ENCODE results near the gene GRID2IP. TPM values are rescaled to one million over a fixed set of nuclear protein-coding genes. Genes with fewer than 3 reads are reported as not detected.

Gene GRID2IP
- total and polyA plus RNA-seq, 10 of the 15 experiments (the other 5 are each of a cell fraction or from before 2014, with no cell fraction given), result not detected

DNA sequence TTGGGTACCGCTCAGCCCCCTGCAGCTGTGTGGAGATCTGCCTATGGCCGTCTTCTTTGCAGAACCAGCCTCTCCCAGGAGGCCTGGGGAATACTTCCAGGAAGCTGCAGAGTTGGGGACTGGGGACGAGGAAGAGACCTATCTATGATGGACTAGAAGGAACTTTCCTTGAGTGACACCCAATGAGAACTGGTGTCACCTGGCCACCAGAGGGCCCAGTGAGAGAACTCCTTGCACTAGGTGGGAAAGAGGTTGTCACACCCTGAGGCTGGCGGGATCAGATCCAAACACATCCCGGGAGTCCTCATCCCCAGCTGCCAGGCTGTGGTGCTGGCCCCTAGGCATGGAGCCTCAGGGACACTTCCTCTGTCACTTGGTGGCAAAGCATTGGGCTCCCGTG lies 4.9 kb upstream of the GRID2IP start:
- ATAC-seq, result peak; percentile 61
- intact Hi-C loops (cut with micrococcal nuclease; ENCODE audit: unreplicated experiment), result no loop called here
- no peak for TF ChIP-seq SUZ12 (IDR thresholded peaks at IDR 0.05; ENCODE audit: unreplicated experiment)
- TF ChIP-seq, protein P1, sequence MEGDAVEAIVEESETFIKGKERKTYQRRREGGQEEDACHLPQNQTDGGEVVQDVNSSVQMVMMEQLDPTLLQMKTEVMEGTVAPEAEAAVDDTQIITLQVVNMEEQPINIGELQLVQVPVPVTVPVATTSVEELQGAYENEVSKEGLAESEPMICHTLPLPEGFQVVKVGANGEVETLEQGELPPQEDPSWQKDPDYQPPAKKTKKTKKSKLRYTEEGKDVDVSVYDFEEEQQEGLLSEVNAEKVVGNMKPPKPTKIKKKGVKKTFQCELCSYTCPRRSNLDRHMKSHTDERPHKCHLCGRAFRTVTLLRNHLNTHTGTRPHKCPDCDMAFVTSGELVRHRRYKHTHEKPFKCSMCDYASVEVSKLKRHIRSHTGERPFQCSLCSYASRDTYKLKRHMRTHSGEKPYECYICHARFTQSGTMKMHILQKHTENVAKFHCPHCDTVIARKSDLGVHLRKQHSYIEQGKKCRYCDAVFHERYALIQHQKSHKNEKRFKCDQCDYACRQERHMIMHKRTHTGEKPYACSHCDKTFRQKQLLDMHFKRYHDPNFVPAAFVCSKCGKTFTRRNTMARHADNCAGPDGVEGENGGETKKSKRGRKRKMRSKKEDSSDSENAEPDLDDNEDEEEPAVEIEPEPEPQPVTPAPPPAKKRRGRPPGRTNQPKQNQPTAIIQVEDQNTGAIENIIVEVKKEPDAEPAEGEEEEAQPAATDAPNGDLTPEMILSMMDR (IDR thresholded peaks at IDR 0.05 in 2 of 3, conservative IDR thresholded peaks at IDR 0.05 in 1 of 3; ENCODE audit: control insufficient read depth in 2 of 3, extremely low read depth in 1 of 3, insufficient read depth in 1 of 3, low read depth in 3 of 3, low read length in 3 of 3), result peak; percentile 27 to 41 (median 39); a peak in 5 of 6 replicates
- no peak for TF ChIP-seq FOXK2 (IDR thresholded peaks at IDR 0.05)
- TF ChIP-seq, protein P2, sequence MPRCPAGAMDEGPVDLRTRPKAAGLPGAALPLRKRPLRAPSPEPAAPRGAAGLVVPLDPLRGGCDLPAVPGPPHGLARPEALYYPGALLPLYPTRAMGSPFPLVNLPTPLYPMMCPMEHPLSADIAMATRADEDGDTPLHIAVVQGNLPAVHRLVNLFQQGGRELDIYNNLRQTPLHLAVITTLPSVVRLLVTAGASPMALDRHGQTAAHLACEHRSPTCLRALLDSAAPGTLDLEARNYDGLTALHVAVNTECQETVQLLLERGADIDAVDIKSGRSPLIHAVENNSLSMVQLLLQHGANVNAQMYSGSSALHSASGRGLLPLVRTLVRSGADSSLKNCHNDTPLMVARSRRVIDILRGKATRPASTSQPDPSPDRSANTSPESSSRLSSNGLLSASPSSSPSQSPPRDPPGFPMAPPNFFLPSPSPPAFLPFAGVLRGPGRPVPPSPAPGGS (IDR thresholded peaks at IDR 0.05; ENCODE audit: borderline replicate concordance, insufficient read depth, low read depth, low read length, poor library complexity, severe bottlenecking), result no peak
- no peak for TF ChIP-seq SMARCA5 (IDR thresholded peaks at IDR 0.05)
- TF ChIP-seq EP300 (IDR thresholded peaks at IDR 0.05; ENCODE audit: borderline replicate concordance in 1 of 2, control insufficient read depth in 1 of 2, low read depth in 2 of 2, low read length in 2 of 2), result no peak
- TF ChIP-seq, protein P3, sequence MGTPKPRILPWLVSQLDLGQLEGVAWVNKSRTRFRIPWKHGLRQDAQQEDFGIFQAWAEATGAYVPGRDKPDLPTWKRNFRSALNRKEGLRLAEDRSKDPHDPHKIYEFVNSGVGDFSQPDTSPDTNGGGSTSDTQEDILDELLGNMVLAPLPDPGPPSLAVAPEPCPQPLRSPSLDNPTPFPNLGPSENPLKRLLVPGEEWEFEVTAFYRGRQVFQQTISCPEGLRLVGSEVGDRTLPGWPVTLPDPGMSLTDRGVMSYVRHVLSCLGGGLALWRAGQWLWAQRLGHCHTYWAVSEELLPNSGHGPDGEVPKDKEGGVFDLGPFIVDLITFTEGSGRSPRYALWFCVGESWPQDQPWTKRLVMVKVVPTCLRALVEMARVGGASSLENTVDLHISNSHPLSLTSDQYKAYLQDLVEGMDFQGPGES (IDR thresholded peaks at IDR 0.05), result no peak
- TF ChIP-seq, protein P4, sequence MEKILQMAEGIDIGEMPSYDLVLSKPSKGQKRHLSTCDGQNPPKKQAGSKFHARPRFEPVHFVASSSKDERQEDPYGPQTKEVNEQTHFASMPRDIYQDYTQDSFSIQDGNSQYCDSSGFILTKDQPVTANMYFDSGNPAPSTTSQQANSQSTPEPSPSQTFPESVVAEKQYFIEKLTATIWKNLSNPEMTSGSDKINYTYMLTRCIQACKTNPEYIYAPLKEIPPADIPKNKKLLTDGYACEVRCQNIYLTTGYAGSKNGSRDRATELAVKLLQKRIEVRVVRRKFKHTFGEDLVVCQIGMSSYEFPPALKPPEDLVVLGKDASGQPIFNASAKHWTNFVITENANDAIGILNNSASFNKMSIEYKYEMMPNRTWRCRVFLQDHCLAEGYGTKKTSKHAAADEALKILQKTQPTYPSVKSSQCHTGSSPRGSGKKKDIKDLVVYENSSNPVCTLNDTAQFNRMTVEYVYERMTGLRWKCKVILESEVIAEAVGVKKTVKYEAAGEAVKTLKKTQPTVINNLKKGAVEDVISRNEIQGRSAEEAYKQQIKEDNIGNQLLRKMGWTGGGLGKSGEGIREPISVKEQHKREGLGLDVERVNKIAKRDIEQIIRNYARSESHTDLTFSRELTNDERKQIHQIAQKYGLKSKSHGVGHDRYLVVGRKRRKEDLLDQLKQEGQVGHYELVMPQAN (conservative IDR thresholded peaks at IDR 0.05), result no peak
- TF ChIP-seq NRF1 (conservative IDR thresholded peaks at IDR 0.05; ENCODE audit: low read depth, low read length), result no peak
- TF ChIP-seq CBX3 (IDR thresholded peaks at IDR 0.05; ENCODE audit: borderline replicate concordance, low read depth), result no peak
- no peak for TF ChIP-seq MTA2 (IDR thresholded peaks at IDR 0.05; ENCODE audit: low read depth)
- no peak for TF ChIP-seq NFYA (IDR thresholded peaks at IDR 0.05; ENCODE audit: borderline replicate concordance, low read depth, low read length)
- no peak for TF ChIP-seq ZNF384 (IDR thresholded peaks at IDR 0.05; ENCODE audit: borderline replicate concordance, low read depth, low read length)
- TF ChIP-seq KAT2A (conservative IDR thresholded peaks at IDR 0.05; ENCODE audit: control insufficient read depth, low read depth, low read length), result no peak
- TF ChIP-seq ZZZ3 (IDR thresholded peaks at IDR 0.05; ENCODE audit: control insufficient read depth, insufficient read length, low read depth), result no peak
- no peak for TF ChIP-seq PAX5 (IDR thresholded peaks at IDR 0.05; ENCODE audit: borderline replicate concordance, low read depth, low read length)
- no peak for TF ChIP-seq RFX5 (IDR thresholded peaks at IDR 0.05; ENCODE audit: low read depth, low read length)
- TF ChIP-seq TCF12 (IDR thresholded peaks at IDR 0.05; ENCODE audit: low read depth, low read length), result no peak

More for the DNA sequence above, 4.9 kb upstream of the GRID2IP start:
- ChIA-PET RAD21 (ENCODE audit: unreplicated experiment) (no interaction called here), POLR2A (no interaction called here), SMC1A (ENCODE audit: uncharacterized antibody, unreplicated experiment) (no interaction called here), CTCF (interaction anchor here (0.8 kb wide), 1 partner anchor 40 kb away, joined by 3 read pairs; no protein-coding TSS in a partner anchor)
- H3K79me2 ChIP-seq (ENCODE audit: control insufficient read depth, insufficient read depth, low read length), result no peaks in the 10 kb centered on the region
- H3K4me2 ChIP-seq (ENCODE audit: control insufficient read depth, insufficient read depth), result no peak overlapping the region
- no peak for FAIRE-seq
- no peak overlapping the region for H3K27ac ChIP-seq (ENCODE audit: control insufficient read depth, insufficient read depth)
- in situ Hi-C loops (cut with MboI), result no loop called here
- no peaks in the 10 kb centered on the region for H3K9me3 ChIP-seq (replicated peaks; ENCODE audit: control insufficient read depth, insufficient read depth, low read length)
- H3K27me3 ChIP-seq (replicated peaks in 1 of 2; ENCODE audit: control insufficient read depth in 2 of 2, insufficient read depth in 2 of 2, low read length in 1 of 2), result no peaks in the 10 kb centered on the region
- H4K20me1 ChIP-seq (ENCODE audit: control insufficient read depth, insufficient read depth), result no peaks in the 10 kb centered on the region
- no peaks in the 10 kb centered on the region for H3K4me1 ChIP-seq (ENCODE audit: control insufficient read depth, insufficient read depth, low read length)
- H3K9ac ChIP-seq (ENCODE audit: control insufficient read depth, insufficient read depth, low read length), result no peak overlapping the region
- H3K4me3 ChIP-seq, result no peak overlapping the region
- WGBS (ENCODE audit: insufficient coverage, insufficient replicate concordance, low lambda C conversion rate, missing lambda C conversion rate), result 22% methylated on average over 6 of the region's 6 CpGs
- no peak for DNase-seq (ENCODE audit: low read depth, low spot score)
- H3K36me3 ChIP-seq (ENCODE audit: control insufficient read depth in 2 of 2, insufficient read depth in 2 of 2, low read length in 1 of 2), result no peaks in the 10 kb centered on the region
- BruUV-seq (replicated peaks), result no TSS peak
- H2AFZ ChIP-seq (ENCODE audit: control insufficient read depth, low read depth, low read length), result no peak overlapping the region

Measured in GM12878 (cell line).